Pancreas (tissue), 10 donors: ENCODE results near the gene LZTR1. TPM values are rescaled to one million over a fixed set of nuclear protein-coding genes. Genes with fewer than 3 reads are reported as not detected.

Source experiments
- ATAC-seq, 4 donors: fragments of 200-7000 bp; cut with Tn5 transposase; one replicate each; pipeline versions ENCODE4 v1.8.0 to v1.9.1; 2020; ENCODE audit warnings: mild to moderate bottlenecking in 4 of 4, moderate library complexity in 4 of 4
- DNase-seq, 6 donors: peaks; one replicate each; pipeline ENCODE4 v3.0.0-alpha.2; 2020
- FAIRE-seq: peaks from 2 replicates; lab custom pipeline; 2012; peaks lifted over from hg19 to GRCh38; lab: Jason Lieb, UNC
- H3K27ac ChIP-seq, 4 donors: fragments of 200-600 bp; sonication (generic); 1 replicate in 3 of 4; 2 replicates in 1 of 4; pipeline versions ENCODE4 v1.5.0 to v1.8.0; 2020
- H3K27me3 ChIP-seq, 4 donors: fragments of 200-600 bp; one replicate each; pipeline ENCODE4 v1.8.0; 2021
- H3K36me3 ChIP-seq, 3 donors: fragments of 200-600 bp; sonication (generic) in 1 of 3; one replicate each; pipeline versions ENCODE4 v1.5.0 to v1.8.0; 2020 to 2021
- H3K4me1 ChIP-seq, 3 donors: fragments of 200-600 bp; one replicate each; pipeline ENCODE4 v1.8.0; 2021
- H3K4me3 ChIP-seq, 4 donors: fragments of 200-600 bp; sonication (generic) in 2 of 4; one replicate each; pipeline versions ENCODE4 v1.5.0 to v1.8.0; 2020 to 2021
- H3K9me3 ChIP-seq, 4 donors: fragments of 200-600 bp; one replicate each; pipeline ENCODE4 v1.8.0; 2021
- WGBS, 2 donors: extraction: QIAGEN DNeasy Blood & Tissue Kit; methylation state at CpG; one replicate each; pipeline ENCODE4 v1.1.7; 2013; 5-methylcytosine and 5-hydroxymethylcytosine counted together
- intact Hi-C, 3 donors: fragments of 100-400 bp; cut with DNase I; formaldehyde crosslinking; loops; one replicate each; pipeline versions ENCODE4 v1.11.1 to v1.14.2; 2022
- polyA plus RNA-seq, 2 donors: library from polyadenylated mRNA; stranded (reverse); fragments of 200-250 nt; gene quantifications; one replicate each; pipeline ENCODE4 v1.2.3, GENCODE V29; 2013
- total RNA-seq, 6 donors: library from RNA; stranded (reverse); fragmentation: NEBNext Ultra II Directional in 4 of 6; extraction: Animal tissue kit (Norgen Biotek cat#: 25700) in 4 of 6; gene quantifications; one replicate each; pipeline versions ENCODE4 v1.2.1 to v1.2.4, GENCODE V29; 2021 to 2023
- TF ChIP-seq, protein P1 (sequence below), 4 donors: fragments of 200-600 bp; sonication (generic) in 3 of 4; IDR thresholded peaks; one replicate each; pipeline versions ENCODE4 v1.5.0 to v1.8.0; 2021; ENCODE audit warnings: antibody characterized with exemption in 4 of 4
- donor health status: healthy with polysubstance abuse.
- donor health status: DM: no; HTN: no; CAD: no; lungs with moderate emphysema.
- donor health status: DM: no; HTN: no; CAD: no.
- donor health status: control.
- donor health status: control.
- donor health status: Bipolar disorder and iron deficiency.
- donor health status: DM: yes; HTN: yes; CAD: no.
- donor health status: DM: no; HTN: no; CAD: no.
- donor health status: DM: no; HTN: no; CAD: no.
- donor health status: DM: yes; HTN: yes; CAD: no.

The LZTR1 gene
- total and polyA plus RNA-seq, 8 donors: 15.0 to 56.2 (median 22.5) TPM

DNA sequence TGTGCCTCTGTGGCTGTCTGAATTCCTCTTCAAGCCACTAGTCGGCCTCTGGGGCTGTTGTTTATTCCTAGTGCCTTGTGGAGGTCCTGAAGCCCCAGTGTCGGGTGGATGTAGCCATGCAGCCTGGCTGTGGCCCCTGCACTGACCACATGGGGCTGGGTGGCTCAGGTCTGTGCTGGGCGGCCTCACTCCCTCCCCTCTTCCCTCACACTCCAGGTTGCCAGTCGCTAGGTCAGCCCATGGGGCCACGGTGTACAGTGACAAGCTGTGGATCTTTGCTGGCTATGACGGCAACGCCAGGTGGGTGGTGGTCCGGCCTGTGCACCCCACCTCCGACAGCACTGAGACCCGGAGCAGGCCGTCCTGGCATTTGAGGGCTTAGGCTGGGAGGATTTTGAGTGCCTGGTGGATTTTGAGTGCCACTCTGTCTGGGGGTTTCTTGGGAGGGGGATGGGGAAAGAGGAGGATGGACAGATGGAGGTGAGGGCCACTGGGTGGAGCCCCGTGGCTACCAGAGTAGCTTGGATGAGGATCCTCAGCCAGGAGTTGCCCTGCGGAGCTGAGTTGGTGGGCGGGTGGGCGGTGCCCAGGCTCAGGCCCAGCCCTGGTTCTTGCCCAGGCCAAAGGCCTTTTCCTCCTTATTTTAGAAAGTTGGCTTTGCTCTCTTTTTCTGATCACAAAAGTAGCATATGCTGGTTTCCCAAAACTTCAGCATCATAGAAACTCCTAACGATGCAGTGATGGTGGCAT is 6.7 kb downstream of the LZTR1 start:
- Histone ChIP-seq H3K27me3 (no peaks in the 10 kb centered on the region), H3K36me3 (peaks cover 0 to 24% (median 0%) of the 10 kb centered on the region in 3 donors), H3K9me3 (no peaks in the 10 kb centered on the region), H3K27ac (no peak overlapping the region), H3K4me3 (no peak overlapping the region), H3K4me1 (no peaks in the 10 kb centered on the region)
- whole genome bisulfite sequencing, 2 donors: 92 to 97% methylated on average over 15 to 16 of the region's 16 CpGs
- DNase-seq (peak in 1 of 6 donors; percentile 49), FAIRE-seq (no peak), ATAC-seq (no peak)
- TF ChIP-seq, protein P1, sequence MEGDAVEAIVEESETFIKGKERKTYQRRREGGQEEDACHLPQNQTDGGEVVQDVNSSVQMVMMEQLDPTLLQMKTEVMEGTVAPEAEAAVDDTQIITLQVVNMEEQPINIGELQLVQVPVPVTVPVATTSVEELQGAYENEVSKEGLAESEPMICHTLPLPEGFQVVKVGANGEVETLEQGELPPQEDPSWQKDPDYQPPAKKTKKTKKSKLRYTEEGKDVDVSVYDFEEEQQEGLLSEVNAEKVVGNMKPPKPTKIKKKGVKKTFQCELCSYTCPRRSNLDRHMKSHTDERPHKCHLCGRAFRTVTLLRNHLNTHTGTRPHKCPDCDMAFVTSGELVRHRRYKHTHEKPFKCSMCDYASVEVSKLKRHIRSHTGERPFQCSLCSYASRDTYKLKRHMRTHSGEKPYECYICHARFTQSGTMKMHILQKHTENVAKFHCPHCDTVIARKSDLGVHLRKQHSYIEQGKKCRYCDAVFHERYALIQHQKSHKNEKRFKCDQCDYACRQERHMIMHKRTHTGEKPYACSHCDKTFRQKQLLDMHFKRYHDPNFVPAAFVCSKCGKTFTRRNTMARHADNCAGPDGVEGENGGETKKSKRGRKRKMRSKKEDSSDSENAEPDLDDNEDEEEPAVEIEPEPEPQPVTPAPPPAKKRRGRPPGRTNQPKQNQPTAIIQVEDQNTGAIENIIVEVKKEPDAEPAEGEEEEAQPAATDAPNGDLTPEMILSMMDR (IDR thresholded peaks at IDR 0.05): no peak
- intact Hi-C loops: no loop called here

DNA sequence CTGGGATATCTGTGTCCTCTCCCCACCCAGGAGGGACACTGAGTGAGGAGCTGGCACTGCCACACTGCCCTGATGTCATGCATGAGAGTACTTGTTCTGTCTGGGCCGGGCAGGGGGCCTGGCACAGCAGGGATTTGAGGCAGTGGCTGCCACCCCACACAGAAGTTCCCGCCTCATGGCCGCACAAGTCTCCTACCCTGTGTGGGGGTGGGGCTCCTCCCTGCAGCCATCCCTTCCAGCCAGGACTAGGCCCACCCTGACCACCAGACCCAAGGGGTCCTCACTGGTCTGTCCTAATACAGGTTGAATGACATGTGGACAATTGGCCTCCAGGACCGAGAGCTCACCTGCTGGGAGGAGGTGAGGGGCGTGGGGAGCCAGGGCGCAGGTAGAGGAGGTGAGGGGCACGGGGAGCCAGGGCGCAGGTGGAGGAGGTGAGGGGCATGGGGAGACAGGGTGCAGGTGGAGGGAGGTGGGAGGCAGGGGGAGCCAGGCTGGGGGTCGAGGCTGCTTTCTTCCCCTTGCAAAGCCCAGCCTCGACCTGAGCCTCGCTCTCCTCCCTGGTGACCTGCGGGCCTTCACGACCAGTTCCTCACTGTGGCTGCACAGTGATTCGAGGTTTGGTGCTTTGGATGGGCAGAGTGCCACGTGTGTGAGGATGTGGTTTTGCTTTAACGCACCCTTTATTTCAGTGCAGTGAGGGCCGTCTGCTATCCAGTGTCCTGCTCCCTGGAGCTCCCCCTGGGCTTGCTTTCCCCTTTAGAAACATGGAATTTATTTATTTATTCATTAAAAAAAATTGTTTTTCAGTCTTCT is 7.4 kb downstream of the LZTR1 start:
- H3K4me3 ChIP-seq: no peak overlapping the region
- ATAC-seq (no peak), FAIRE-seq (no peak), DNase-seq (no peak)
- no peaks in the 10 kb centered on the region for H3K27me3 ChIP-seq
- no peaks in the 10 kb centered on the region for H3K9me3 ChIP-seq
- H3K27ac ChIP-seq: no peak overlapping the region
- TF ChIP-seq, protein P1 (IDR thresholded peaks at IDR 0.05): no peak
- WGBS, 2 donors: 65 to 86% methylated on average over 15 to 17 of the region's 17 CpGs
- intact Hi-C loops: no loop called here
- no peaks in the 10 kb centered on the region for H3K4me1 ChIP-seq
- peaks cover 0 to 24% (median 0%) of the 10 kb centered on the region in 3 donors for H3K36me3 ChIP-seq

DNA sequence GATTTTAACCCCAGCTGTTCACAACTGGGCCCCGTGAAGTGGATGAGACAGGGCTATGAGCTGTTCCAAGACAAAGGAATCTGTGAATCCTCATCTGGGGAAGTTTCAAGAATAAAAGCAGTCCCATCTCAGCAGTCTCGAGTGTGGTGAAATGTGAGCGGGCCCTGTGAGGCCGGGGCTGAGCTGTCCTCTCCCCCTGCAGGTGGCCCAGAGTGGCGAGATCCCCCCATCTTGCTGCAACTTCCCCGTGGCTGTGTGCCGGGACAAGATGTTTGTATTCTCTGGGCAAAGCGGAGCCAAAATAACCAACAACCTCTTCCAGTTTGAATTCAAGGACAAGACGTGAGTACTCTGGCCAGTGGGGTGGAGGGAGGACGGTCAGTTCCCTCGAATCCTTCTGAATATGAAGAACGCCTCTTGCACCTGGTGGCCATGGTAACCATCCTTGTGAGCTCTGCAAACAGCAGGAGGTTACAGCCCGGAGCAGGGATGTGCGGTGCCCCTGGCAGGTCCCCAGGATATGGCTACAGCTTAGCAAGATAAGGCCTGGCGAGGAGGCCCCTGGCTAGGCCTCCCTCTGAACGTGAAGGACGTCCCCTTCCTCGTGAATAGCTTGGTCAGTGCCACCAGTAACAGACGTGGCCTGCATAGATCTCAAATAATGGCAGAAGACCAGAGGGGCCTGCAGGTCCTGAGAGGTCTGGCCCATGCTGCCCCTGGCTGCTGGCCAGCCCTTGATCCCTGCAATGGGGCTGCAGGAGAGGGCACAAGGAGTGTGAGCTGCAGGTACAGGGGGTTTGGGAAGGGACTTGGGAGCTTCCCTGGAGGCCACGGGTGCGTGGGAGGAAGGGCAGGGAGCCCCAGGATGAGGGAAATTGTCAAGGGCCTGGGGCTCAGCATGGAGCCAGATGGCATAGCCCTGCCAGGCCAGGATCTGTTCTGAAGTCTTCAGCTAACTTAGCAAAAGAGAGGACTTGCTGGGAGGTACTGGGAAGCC is 8.4 kb downstream of the LZTR1 start:
- intact Hi-C loops: no loop called here
- DNase-seq: no peak
- no peak overlapping the region for H3K4me3 ChIP-seq
- WGBS, 2 donors: 66 to 68% methylated on average over 21 of the region's 21 CpGs
- ATAC-seq: peak in 1 of 4 donors; percentile 34
- peaks cover 0 to 24% (median 0%) of the 10 kb centered on the region in 3 donors for H3K36me3 ChIP-seq
- TF ChIP-seq, protein P1 (IDR thresholded peaks at IDR 0.05): no peak
- no peak overlapping the region for H3K27ac ChIP-seq
- no peak for FAIRE-seq
- H3K9me3 ChIP-seq: no peaks in the 10 kb centered on the region
- no peaks in the 10 kb centered on the region for H3K4me1 ChIP-seq
- H3K27me3 ChIP-seq: no peaks in the 10 kb centered on the region

DNA sequence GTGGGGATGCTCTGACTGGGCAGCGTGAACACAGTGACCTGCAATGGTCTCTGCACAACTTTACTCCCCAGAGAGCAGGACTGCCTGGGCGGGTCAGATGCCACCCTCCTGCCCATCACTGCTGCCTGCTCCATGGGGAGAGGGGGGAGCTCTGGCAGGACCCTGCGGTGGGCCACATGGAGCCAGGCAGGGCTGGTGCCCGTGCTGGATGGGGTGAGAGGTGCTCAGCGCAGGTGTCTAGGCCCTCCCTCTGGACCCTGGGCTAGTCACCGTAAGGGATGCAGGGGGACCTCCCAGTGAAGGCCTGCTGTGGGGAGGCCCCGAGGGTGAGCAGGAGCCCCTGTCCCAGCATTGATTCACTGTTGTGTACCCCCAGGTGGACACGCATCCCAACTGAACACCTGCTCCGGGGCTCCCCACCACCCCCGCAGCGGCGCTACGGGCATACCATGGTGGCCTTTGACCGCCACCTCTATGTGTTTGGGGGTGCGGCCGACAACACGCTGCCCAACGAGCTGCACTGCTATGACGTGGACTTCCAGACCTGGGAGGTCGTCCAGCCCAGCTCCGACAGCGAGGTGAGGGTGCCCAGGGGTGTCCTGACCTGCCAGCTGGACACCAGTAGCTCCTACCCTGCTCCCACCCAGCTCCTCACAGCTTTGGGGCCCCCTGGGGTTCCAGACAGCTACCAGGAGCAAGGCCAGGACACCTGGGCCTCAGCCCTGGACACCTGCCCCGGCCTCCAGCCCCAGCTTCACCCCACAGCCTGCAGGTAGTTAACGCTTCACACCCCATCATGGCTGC is 9.4 kb downstream of the LZTR1 start:
- FAIRE-seq (no peak), DNase-seq (peak in 2 of 6 donors; percentile 44 to 73), ATAC-seq (no peak)
- TF ChIP-seq, protein P1 (IDR thresholded peaks at IDR 0.05): no peak
- H3K27ac ChIP-seq: no peak overlapping the region
- H3K36me3 ChIP-seq: peaks cover 0 to 27% (median 0%) of the 10 kb centered on the region in 3 donors
- no peaks in the 10 kb centered on the region for H3K9me3 ChIP-seq
- no peaks in the 10 kb centered on the region for H3K4me1 ChIP-seq
- H3K27me3 ChIP-seq: no peaks in the 10 kb centered on the region
- intact Hi-C loops: no loop called here
- WGBS, 2 donors: 91 to 93% methylated on average over 24 of the region's 24 CpGs
- no peak overlapping the region for H3K4me3 ChIP-seq
